GM21717 (cell line): Measurements from ENCODE around the gene SLC25A53.

Experiments
- ATAC-seq: cut with Tn5 transposase; IDR thresholded peaks from one replicate; pipeline ENCODE4 v1.9.1; 2021; ENCODE audit warnings: mild to moderate bottlenecking, moderate library complexity; ENCODE audit not compliant: unreplicated experiment

The SLC25A53 gene

GRCh38 chrX:104156630-104157529, at the start of gene SLC25A53:
Gene SLC25A53 (minus strand): TSS chrX:104157009. CDS start chrX:104105257, 51,752 bp downstream.
- peak; percentile 93 for ATAC-seq

GRCh38 chrX:104205548-104205947, 48.7 kb upstream of the SLC25A53 start:
- ATAC-seq, result no peak

GRCh38 chrX:104195489-104196084, 38.8 kb upstream of the SLC25A53 start:
- peak; percentile 76 for ATAC-seq

GRCh38 chrX:104195013-104195412, 38.2 kb upstream of the SLC25A53 start:
- ATAC-seq, result peak; percentile 39

GRCh38 chrX:104193485-104193884, 36.7 kb upstream of the SLC25A53 start:
- no peak for ATAC-seq

- ATAC-seq, result no peak
Observed at GRCh38 chrX:104189837-104190236, 33.0 kb upstream of the SLC25A53 start.

GRCh38 chrX:104187931-104188330, 31.1 kb upstream of the SLC25A53 start:
- no peak for ATAC-seq

GRCh38 chrX:104183685-104184084, 26.9 kb upstream of the SLC25A53 start:
- no peak for ATAC-seq

GRCh38 chrX:104173841-104174240, 17.0 kb upstream of the SLC25A53 start:
- ATAC-seq, result no peak

- ATAC-seq, result no peak
Observed at GRCh38 chrX:104172788-104173187, 16.0 kb upstream of the SLC25A53 start.

- ATAC-seq, result no peak
Observed at GRCh38 chrX:104172121-104172520, 15.3 kb upstream of the SLC25A53 start.

GRCh38 chrX:104168127-104168526, 11.3 kb upstream of the SLC25A53 start:
- ATAC-seq, result no peak

- no peak for ATAC-seq
Observed at GRCh38 chrX:104166735-104167436, 10.1 kb upstream of the SLC25A53 start.

GRCh38 chrX:104165894-104166734, 9.3 kb upstream of the SLC25A53 start, which contains the start of gene FAM199X:
Gene FAM199X (plus strand): TSS chrX:104166453. CDS start chrX:104166786, 333 bp downstream.
- ATAC-seq, result peak; percentile 95

- no peak for ATAC-seq
Observed at GRCh38 chrX:104151037-104151436, 5.8 kb downstream of the SLC25A53 start.

GRCh38 chrX:104141087-104141760, 15.6 kb downstream of the SLC25A53 start:
- ATAC-seq, result no peak

GRCh38 chrX:104137496-104137895, 19.3 kb downstream of the SLC25A53 start:
- ATAC-seq, result no peak

- peak; percentile 92 for ATAC-seq
Observed at GRCh38 chrX:104136241-104137019, 20.4 kb downstream of the SLC25A53 start.

GRCh38 chrX:104135677-104136076, 21.1 kb downstream of the SLC25A53 start:
- ATAC-seq, result no peak
